Gastrocnemius medialis (tissue), 4 donors: ENCODE results near the gene TMEM174. TPM values are rescaled to one million over a fixed set of nuclear protein-coding genes. Genes with fewer than 3 reads are reported as not detected.

Experiments
- ATAC-seq, 2 donors: fragments of 150-250 bp; one replicate each; pipeline ENCODE4 v1.9.1; 2016
- DNase-seq, 2 donors: peaks; one replicate each; pipeline ENCODE4 v3.0.0-alpha.2; 2019
- H3K27ac ChIP-seq, 4 donors: fragments of 200-600 bp; sonication (generic); 1 replicate in 1 of 4; 2 replicates in 3 of 4; pipeline ENCODE4 v1.5.1; 2016 to 2018; ENCODE audit warnings: mild to moderate bottlenecking in 2 of 4, moderate library complexity in 1 of 4
- H3K27me3 ChIP-seq, 3 donors: fragments of 200-600 bp; sonication (generic) in 2 of 3; 1 replicate in 1 of 3; 2 replicates in 2 of 3; pipeline versions ENCODE4 v1.5.1 to v1.6.0; 2016 to 2019; ENCODE audit warnings: mild to moderate bottlenecking in 1 of 3, moderate library complexity in 1 of 3
- H3K36me3 ChIP-seq, 2 donors: fragments of 200-600 bp; sonication (generic) in 1 of 2; one replicate each; pipeline ENCODE4 v1.5.1; 2017 to 2018
- H3K4me1 ChIP-seq, 2 donors: fragments of 200-600 bp; sonication (generic) in 1 of 2; one replicate each; pipeline ENCODE4 v1.5.1; 2016 to 2017; ENCODE audit warnings: mild to moderate bottlenecking in 2 of 2
- H3K4me3 ChIP-seq, 4 donors: fragments of 200-600 bp; sonication (generic) in 3 of 4; 1 replicate in 1 of 4; 2 replicates in 3 of 4; pipeline ENCODE4 v1.5.1; 2016 to 2019; ENCODE audit warnings: mild to moderate bottlenecking in 2 of 4
- H3K9me3 ChIP-seq, 3 donors: fragments of 200-600 bp; sonication (generic) in 2 of 3; 1 replicate in 1 of 3; 2 replicates in 2 of 3; pipeline ENCODE4 v1.5.1; 2016 to 2019
- CTCF ChIP-seq, 5 experiments: fragments of 450-650 bp in 3 of 5; fragments of 200-600 bp in 2 of 5; sonication (generic) in 2 of 5; IDR thresholded peaks in 4 of 5; conservative IDR thresholded peaks in 1 of 5; 1 replicate in 4 of 5; 2 replicates in 1 of 5; pipeline ENCODE4 v1.5.1; 2016 to 2019; ENCODE audit warnings: antibody characterized with exemption in 5 of 5, mild to moderate bottlenecking in 3 of 5, moderate library complexity in 3 of 5
- POLR2A ChIP-seq, 2 donors: fragments of 450-650 bp; IDR thresholded peaks; one replicate each; pipeline ENCODE4 v1.6.1; 2017; ENCODE audit warnings: antibody characterized with exemption in 2 of 2, mild to moderate bottlenecking in 2 of 2, moderate library complexity in 2 of 2
- in situ Hi-C, 4 donors: fragments of 200-750 bp; cut with MboI; loops; one replicate each; pipeline versions ENCODE4 v1.15.0 to v1.8.0; 2017; ENCODE audit warnings: low sequenced_read_pairs in 4 of 4
- intact Hi-C: fragments of 100-400 bp; cut with DNase I; formaldehyde crosslinking; loops from one replicate; pipeline ENCODE4 v1.15.1; 2023; ENCODE audit warnings: low total_unique reads
- total RNA-seq, 4 donors: library from RNA; depleted of rRNA; stranded (reverse); fragments of >200 nt; gene quantifications; one replicate each; pipeline versions ENCODE4 v1.1.0 to v1.2.3, GENCODE V29; 2016

Gene TMEM174
- total RNA-seq, 4 donors from 2014 or later = not detected

GRCh38 chr5:73178265-73178664 is 5.3 kb downstream of the TMEM174 start:
- Histone ChIP-seq H3K4me1 (peaks cover 0 to 8% of the 10 kb centered on the region in 2 donors), H3K4me3 (no peak overlapping the region), H3K27me3 (peaks cover 0 to 4% (median 3%) of the 10 kb centered on the region in 3 donors), H3K9me3 (no peaks in the 10 kb centered on the region), H3K36me3 (no peaks in the 10 kb centered on the region), H3K27ac (no peak overlapping the region)
- DNase-seq = no peak
- TF ChIP-seq CTCF (IDR thresholded peaks at IDR 0.05 in 4 of 5, conservative IDR thresholded peaks at IDR 0.05 in 1 of 5) (no peak), POLR2A (IDR thresholded peaks at IDR 0.05) (no peak)
- no peak for ATAC-seq
- in situ Hi-C loops = no loop called here
- intact Hi-C loops = no loop called here

- intact Hi-C loops (no loop called here), in situ Hi-C loops (no loop called here)
- Histone ChIP-seq H3K4me3 (no peak overlapping the region), H3K9me3 (no peaks in the 10 kb centered on the region), H3K27me3 (peaks cover 0 to 11% (median 4%) of the 10 kb centered on the region in 3 donors), H3K4me1 (peaks cover 0 to 8% of the 10 kb centered on the region in 2 donors), H3K27ac (no peak overlapping the region), H3K36me3 (no peaks in the 10 kb centered on the region)
- DNase-seq (no peak), ATAC-seq (peak in 1 of 2 donors; percentile 56)
- no peak for TF ChIP-seq CTCF (IDR thresholded peaks at IDR 0.05 in 4 of 5, conservative IDR thresholded peaks at IDR 0.05 in 1 of 5)
- no peak for TF ChIP-seq POLR2A (IDR thresholded peaks at IDR 0.05)
Measured at GRCh38 chr5:73179730-73180129, 6.7 kb downstream of the TMEM174 start.

- no peak for ATAC-seq
- Histone ChIP-seq H3K36me3 (no peaks in the 10 kb centered on the region), H3K4me1 (peaks cover 0 to 8% of the 10 kb centered on the region in 2 donors), H3K4me3 (no peak overlapping the region), H3K27ac (no peak overlapping the region), H3K9me3 (no peaks in the 10 kb centered on the region), H3K27me3 (peaks cover 0 to 11% (median 0%) of the 10 kb centered on the region in 3 donors)
- intact Hi-C loops (no loop called here), in situ Hi-C loops (no loop called here)
- no peak for TF ChIP-seq POLR2A (IDR thresholded peaks at IDR 0.05)
- no peak for TF ChIP-seq CTCF (IDR thresholded peaks at IDR 0.05 in 4 of 5, conservative IDR thresholded peaks at IDR 0.05 in 1 of 5)
- no peak for DNase-seq
Measured at GRCh38 chr5:73180566-73180965, 7.6 kb downstream of the TMEM174 start.

- intact Hi-C loops = no loop called here
- no peak for TF ChIP-seq CTCF (IDR thresholded peaks at IDR 0.05 in 4 of 5, conservative IDR thresholded peaks at IDR 0.05 in 1 of 5)
- no peak for TF ChIP-seq POLR2A (IDR thresholded peaks at IDR 0.05)
- DNase-seq (no peak), ATAC-seq (no peak)
- Histone ChIP-seq H3K27me3 (peaks cover 0 to 11% (median 0%) of the 10 kb centered on the region in 3 donors), H3K36me3 (no peaks in the 10 kb centered on the region), H3K27ac (no peak overlapping the region), H3K9me3 (no peaks in the 10 kb centered on the region), H3K4me3 (no peak overlapping the region), H3K4me1 (peaks cover 0 to 8% of the 10 kb centered on the region in 2 donors)
- in situ Hi-C loops = no loop called here
Measured at GRCh38 chr5:73182307-73182706, 9.3 kb downstream of the TMEM174 start.

GRCh38 chr5:73183000-73183399 is 10.0 kb downstream of the TMEM174 start:
- H3K36me3 ChIP-seq = no peaks in the 10 kb centered on the region
- no peaks in the 10 kb centered on the region for H3K9me3 ChIP-seq
- H3K27ac ChIP-seq = no peak overlapping the region
- no peak overlapping the region for H3K4me3 ChIP-seq
- peaks cover 0 to 8% of the 10 kb centered on the region in 2 donors for H3K4me1 ChIP-seq
- ATAC-seq = no peak
- in situ Hi-C loops = no loop called here
- TF ChIP-seq POLR2A (IDR thresholded peaks at IDR 0.05) = no peak
- TF ChIP-seq CTCF (IDR thresholded peaks at IDR 0.05 in 4 of 5, conservative IDR thresholded peaks at IDR 0.05 in 1 of 5) = no peak
- intact Hi-C loops = no loop called here
- peaks cover 0 to 11% (median 0%) of the 10 kb centered on the region in 3 donors for H3K27me3 ChIP-seq
- DNase-seq = no peak
